ENCODE results near the gene KLHL30. TPM values are rescaled to one million over a fixed set of nuclear protein-coding genes. Genes with fewer than 3 reads are reported as not detected.

The KLHL30 gene, protein sequence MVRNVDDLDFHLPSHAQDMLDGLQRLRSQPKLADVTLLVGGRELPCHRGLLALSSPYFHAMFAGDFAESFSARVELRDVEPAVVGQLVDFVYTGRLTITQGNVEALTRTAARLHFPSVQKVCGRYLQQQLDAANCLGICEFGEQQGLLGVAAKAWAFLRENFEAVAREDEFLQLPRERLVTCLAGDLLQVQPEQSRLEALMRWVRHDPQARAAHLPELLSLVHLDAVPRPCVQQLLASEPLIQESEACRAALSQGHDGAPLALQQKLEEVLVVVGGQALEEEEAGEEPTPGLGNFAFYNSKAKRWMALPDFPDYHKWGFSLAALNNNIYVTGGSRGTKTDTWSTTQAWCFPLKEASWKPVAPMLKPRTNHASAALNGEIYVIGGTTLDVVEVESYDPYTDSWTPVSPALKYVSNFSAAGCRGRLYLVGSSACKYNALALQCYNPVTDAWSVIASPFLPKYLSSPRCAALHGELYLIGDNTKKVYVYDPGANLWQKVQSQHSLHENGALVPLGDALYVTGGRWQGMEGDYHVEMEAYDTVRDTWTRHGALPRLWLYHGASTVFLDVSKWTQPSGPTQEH
- 20.6 TPM for total RNA-seq
- long read RNA-seq, partial matches to known transcripts = 2 of 6 reads
- long read RNA-seq, other reads (novel, unspliced or antisense) = 3 of 6 reads

DNA sequence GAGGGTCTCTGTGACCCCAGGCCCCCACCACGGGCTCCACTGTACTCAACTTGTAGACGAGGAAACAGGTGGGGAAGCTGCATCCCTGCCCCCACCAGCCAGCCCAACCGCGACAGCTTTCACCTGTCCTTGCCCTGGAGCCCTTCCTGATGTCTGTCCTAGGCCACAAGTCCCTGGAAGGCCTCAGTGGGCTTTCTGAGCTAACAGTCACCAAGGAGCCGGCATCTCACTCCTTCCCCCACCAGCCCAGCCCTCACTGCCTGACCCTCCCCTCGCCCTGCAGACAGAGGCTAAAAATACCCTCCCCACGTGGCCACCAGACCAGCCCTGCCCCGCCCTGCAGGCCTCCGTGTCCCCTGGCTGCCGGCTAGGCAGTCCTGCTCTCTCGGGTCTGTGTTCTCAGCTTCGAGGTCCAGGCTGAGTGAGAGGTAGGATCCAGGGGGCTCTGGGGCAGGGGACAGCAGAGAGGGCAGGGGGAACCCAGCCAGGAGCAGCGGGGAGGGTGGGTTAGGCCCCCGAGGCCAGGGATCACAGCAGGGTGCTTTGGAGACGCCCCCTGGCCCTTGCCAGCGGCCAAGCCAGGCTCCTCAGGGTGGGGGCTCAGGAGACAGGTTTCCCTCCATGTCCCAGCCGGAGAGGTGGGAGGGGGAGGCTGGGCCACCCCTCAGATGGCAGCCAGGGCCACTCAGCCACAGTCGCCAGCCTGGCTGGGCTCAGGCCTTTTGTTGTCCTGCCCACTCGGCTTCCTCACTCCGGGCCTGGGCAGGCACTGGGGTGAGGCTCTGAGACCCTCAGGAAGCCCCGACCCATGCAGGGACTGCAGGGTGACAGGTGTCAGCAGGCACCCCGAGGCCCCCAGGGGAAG is at the start of gene KLHL30:
KLHL30 (plus strand) TSS at position 338 of the 865 bp plus-strand sequence. CDS start 2,087 bp downstream, outside the sequence.
- intact Hi-C loops (cut with DNase I) = loop anchor here (1.0 to 10.0 kb wide), 3 partner anchors 78 to 280 kb away; partner anchors contain the start of genes RAMP1 and UBE2F
- DNase-seq (ENCODE audit: missing footprints) (peak; percentile 86), ATAC-seq (peak; percentile 88)

DNA sequence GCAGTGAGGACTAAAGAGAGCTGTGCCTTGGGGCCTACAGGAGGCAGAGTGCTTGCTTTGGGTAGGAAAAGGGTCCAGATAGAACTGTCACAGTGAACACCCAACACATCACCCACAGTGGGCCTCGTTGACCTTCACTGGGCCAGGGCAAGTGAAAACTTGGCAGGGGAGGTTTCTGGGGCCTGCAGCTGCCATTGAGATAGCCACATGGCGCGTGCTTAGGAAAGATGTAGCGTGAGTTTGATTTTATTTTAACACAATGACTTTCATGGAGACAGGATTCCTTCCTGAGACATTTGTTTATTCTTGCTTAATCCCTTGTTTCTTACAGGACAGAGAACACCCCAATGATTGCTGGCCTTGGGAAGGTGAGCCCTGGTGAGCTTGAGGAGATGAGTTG is 47.6 kb upstream of the KLHL30 start:
- DNase-seq (ENCODE audit: missing footprints) (no peak), ATAC-seq (no peak)
- intact Hi-C loops (cut with DNase I) = no loop called here

DNA sequence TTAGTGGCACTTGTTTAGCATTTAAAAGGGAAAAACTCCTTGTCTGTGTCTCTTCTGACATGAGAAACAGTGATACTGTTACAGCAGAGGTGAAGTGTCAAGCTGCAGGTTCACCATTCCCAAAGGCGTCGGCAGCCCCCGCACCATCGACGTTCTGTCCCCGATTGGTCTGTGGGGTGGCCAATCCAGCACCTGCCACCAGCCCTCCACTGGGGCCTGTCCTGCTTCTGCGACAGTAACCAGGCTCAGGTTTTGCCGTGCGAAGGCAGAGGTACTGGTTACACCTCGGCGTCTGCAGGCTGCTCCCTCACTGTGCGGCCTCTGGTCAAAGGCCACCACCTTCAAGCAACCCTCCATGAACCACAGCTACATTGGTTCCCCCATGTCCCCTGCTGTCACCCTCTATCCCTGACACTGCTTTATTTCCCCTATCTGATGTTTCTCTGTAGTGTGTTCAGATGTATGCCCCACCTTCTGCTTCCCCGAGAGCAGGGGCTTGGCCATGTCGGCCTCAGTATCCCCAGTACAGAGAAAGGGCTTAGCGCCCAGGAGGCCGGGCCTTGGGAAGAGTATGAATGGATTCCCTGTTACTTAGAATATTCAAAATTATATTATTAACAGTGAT is 46.9 kb upstream of the KLHL30 start:
- DNase-seq (ENCODE audit: missing footprints) = peak; percentile 37
- no peak for ATAC-seq
- intact Hi-C loops (cut with DNase I) = no loop called here

DNA sequence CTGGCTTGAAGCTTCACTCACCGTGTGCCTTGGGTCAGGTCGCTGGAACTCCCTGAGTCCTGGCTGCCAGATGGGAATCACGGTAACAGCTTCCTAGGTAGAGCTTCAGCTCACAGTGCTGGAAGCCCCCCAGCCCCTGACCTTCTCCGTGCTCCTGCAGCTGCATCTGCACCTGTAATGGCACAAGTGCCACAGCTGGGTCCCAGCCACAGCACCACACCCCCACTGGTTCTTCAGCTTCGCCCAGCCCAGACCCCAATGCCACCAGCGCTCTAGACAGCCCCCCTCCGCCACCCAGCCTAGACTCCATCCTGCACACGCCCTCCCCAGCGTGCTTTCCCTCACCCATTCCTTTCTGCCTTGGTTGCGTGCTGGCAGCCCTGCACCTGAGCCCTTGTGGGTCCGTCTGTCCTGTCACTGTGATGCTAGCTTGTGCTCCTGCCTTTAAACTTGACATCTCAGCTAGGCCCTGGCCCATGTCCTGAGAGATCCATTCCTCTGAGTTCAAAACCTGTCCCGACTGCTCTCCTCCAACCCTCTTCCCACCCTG is 45.9 kb upstream of the KLHL30 start:
- DNase-seq (ENCODE audit: missing footprints) (no peak), ATAC-seq (no peak)
- intact Hi-C loops (cut with DNase I) = no loop called here

DNA sequence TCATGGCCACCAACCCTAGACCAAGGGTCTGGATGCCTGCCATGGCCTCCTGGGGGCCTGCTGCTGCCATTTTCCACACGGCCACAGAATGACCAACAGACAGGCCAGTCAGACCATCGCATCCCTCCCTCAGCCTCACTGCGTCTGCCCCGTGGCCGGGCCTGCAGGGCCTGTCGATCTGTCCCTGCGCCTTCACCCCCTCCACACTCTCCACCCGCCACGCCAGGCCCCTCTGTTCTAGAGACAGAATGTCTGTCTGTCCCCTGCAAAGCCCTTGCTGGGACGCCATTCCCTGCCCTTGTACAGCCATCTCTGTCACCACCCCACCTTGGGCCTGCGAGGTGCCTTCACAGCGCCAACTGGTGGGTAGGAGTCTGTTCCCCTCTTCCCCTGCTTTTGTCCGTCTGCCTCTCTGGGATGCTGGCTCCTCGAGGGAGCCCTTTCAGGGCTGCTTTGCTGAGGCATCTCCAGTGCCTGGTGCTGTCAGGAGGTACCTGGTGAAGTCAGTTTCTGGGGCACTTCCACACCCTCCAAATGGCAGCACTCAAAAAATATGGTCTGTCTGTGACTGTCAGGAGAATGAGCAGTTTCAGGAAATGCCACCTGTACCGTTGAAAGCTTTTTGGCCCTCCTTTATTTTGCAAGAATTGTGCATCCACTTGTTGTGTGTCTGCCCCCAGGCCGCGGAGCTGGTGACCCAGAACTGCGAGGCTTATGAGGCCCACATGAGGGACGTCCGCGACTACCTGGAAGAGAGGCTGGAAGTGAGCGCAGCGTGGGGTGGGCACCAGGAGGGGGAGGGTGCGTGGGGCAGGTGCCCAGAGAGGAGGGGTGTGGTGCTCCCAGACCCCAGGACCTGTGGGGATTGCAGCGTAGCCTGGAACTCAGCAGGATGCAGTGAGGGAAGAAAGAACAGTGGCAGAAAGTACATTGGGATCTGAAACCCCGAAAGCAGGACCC is 45.0 kb upstream of the KLHL30 start:
- peak; percentile 68 for DNase-seq (ENCODE audit: missing footprints)
- intact Hi-C loops (cut with DNase I) = no loop called here
- ATAC-seq = no peak

DNA sequence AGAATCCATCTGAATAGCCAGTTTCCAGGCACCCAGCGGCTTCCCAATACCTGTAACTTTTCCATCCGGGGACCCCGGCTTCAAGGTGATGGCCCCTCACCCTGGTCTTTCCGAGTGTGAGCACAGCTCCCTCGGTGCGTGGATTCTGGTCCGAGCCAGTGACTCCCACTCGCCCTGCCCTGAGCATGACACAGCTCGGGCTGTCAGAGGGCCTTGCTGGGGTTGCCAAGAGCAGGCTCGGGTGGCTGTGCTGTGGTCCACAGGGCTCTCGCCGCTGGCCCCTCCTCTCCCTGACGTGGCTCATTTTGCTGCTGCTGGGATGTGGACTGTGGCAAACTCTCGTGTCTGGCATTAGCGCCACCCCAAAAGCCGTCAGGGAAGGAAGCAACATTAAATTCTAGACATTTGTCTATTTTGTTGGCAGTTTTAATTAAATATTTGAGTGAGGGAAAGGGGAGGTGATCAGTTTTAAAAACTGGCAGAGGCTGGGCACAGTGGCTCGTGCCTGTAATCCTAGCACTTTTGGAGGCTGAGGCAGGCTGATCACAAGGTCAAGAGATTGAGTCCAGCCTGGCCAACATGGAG is 43.9 kb upstream of the KLHL30 start:
- DNase-seq (ENCODE audit: missing footprints) (peak; percentile 45), ATAC-seq (no peak)
- intact Hi-C loops (cut with DNase I) = no loop called here

DNA sequence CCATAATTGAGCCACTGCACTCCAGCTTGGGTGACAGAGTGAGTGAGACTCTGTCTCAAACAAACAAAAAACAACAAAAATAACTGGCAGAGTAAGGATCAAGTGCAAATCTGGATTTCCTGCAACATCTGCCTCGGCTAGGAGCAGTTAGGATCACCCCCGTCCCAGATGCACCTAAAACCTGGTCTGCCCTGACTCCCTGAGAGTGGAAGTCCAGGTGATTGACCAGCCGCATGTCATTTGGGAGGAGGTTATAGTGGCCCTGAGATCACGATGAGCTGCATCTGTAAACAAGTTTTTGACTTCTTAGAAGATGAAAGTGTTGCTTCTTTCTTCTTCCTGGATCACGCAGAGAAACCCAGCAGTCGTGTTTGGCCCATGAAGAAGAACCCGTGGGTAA is 43.3 kb upstream of the KLHL30 start:
- DNase-seq (ENCODE audit: missing footprints) (peak; percentile 26), ATAC-seq (no peak)
- intact Hi-C loops (cut with DNase I) = no loop called here

DNA sequence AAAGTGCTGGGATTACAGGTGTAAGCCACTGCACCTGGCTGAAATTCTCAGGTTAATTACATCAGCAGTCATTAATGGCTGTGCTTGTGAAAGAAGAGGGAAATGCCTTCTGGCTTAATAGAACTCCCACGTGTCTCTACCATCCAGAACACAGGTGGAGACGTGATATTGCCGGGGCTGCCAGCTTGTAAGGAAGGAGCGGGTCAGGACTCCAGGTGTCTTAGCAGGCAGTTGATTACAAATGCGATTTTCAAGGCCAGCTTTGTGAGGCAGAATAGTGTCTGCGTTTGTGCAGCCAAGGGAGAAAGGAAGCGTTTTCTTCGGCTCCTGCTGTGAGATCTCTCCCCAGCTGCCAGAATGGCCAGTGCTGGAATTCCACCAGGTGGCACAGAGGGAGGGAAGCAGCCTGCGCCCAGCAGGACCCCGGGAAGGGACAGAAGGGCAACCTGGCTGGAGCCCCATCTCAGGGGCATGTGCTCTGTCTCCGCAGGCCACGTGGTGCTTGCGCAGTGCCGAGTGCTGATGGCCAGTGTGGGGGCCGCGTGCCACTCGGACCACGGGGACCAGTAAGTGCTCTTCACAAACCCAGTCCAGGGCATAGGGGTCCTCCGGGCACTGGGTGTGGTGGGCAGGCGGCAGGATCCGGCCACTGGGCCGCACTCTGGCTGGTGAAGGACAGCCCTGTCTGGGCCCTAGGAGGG is 42.0 kb upstream of the KLHL30 start:
- no peak for DNase-seq (ENCODE audit: missing footprints)
- no peak for ATAC-seq
- intact Hi-C loops (cut with DNase I) = no loop called here

DNA sequence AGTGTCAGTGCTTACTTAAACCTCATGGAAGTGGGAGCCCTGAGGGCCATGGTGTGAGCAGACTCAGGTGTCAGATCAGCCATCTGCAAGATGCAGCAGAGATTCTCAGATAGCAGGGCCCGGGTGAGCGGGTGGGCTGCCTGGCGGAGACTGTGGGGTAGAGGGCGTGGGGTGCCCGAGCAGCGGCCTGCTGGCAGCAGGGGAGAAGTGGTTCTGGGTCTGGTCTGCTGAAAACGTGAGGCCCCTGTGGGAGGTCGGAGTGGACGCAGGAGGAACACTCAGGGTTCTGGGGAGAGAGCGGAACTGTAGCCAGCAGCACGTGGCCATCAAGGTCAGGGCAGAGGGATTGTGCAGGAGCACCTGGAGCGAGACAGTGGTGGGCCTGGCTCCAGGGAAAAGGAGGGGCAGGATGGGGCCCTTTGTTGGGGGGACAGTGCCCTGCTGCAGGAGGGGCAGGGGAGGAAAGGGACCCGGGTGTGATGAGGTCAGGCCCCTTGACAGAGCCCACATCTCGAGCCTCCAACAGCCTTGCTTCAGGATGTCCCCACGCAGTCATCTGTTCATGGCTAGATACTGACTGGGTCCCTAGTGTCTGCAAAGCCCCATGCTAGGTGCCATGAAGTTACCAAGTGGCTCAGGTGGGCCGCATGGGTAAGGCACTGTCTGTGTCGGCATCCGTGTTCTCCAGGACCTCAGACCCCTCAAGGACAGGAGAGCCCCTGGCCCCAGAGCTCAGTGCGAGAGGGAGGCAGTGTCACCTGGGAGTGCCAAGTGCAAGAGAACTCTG is 41.1 kb upstream of the KLHL30 start:
- DNase-seq (ENCODE audit: missing footprints) (peak; percentile 47), ATAC-seq (no peak)
- intact Hi-C loops (cut with DNase I) = no loop called here

DNA sequence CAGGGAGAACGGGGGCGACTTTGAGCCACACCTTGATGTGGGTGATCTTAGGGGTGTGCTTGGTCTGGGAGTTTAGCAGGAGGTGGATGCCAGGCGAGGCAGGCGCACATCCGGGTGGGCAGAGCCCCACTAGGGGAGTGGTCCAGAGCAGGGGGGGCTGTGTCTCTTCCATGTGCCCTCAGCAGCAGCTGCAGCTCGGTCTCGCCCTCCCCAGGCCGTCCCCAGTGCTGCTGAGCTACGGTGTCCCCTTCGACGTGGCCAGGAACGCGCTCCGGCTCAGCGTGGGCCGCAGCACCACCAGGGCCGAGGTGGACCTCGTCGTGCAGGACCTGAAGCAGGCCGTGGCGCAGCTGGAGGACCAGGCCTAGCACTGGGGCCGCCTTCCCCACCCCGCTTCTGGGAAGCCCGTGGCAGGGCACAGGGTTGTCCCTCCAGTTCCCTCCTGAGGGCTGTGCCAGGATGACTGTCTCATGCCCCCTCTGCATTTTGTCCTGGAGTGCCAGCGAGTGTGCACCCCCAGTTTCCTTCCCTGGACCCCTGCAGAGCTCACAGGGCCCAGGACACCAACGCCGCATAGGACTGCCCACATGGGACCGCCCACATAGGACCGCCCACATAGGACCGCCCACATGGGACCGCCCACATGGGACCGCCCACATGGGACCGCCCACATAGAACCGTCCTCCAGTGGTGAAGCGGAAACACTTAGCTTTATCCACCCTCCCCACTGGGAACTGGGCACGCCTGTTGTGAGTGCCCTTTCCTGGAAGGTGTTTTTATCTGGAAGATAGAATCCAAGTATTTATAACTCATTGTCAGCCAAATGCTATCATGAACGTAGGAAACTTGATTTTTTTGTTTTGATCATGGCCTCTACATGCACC is 40.2 kb upstream of the KLHL30 start:
- peak; percentile 79 for DNase-seq (ENCODE audit: missing footprints)
- ATAC-seq = peak; percentile 82
- intact Hi-C loops (cut with DNase I) = no loop called here

DNA sequence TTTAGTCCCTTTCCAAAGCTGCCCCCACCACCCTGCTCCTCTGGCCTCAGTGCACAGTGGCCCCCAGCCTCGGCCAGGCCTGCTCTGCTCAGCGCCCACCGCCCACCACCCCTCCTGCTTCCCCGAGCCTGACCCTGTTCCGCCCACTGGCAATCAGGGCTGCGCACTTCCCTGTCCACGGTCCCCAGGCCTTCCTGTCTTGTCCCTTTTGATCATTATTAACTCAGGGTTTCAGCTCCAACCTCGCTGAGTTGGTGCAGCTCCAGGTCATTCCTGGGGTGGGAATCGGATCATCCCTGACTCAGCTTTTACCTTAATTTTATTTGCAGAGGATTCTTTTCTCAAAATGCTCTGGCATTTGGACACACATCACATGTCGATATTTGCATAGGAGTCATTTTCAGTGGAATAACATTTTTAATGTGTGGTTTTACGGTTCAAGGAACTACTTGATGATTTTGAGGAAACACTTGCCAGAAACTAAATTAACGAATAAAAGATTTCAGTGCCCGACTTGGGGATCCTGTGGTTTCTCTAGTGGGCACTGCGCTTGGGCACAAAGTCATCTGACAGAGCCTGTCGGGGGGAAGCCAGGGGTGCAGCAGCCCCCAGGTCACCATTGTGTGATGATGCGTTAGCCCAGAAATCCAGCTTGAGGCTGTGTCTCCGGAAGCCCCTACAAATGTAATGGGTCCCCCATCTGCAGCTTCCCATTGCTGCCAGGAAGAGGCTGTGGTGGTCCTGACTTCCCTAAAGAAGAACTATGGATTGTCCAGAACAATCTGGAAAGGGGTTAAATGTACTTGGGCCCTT is 39.4 kb upstream of the KLHL30 start:
- ATAC-seq (no peak), DNase-seq (ENCODE audit: missing footprints) (peak; percentile 42)
- intact Hi-C loops (cut with DNase I) = no loop called here

DNA sequence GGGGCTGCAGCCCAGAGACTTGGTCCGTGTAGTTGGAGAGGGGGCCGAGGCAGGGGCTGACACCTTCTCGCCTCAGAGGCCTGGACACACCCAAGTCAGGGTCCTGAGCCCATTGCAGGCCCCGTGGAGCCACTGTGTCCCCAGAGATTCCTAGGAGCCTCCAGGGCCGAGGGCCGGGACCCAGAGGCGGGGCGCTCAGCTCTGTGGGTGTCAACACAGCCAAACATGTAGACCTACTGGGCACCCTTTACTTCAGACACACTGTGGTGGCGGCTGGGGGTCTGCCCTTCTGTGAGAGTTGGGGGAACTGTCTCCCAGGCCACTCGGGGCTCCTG is 38.8 kb upstream of the KLHL30 start:
- intact Hi-C loops (cut with DNase I) = no loop called here
- ATAC-seq = no peak
- peak; percentile 63 for DNase-seq (ENCODE audit: missing footprints)

DNA sequence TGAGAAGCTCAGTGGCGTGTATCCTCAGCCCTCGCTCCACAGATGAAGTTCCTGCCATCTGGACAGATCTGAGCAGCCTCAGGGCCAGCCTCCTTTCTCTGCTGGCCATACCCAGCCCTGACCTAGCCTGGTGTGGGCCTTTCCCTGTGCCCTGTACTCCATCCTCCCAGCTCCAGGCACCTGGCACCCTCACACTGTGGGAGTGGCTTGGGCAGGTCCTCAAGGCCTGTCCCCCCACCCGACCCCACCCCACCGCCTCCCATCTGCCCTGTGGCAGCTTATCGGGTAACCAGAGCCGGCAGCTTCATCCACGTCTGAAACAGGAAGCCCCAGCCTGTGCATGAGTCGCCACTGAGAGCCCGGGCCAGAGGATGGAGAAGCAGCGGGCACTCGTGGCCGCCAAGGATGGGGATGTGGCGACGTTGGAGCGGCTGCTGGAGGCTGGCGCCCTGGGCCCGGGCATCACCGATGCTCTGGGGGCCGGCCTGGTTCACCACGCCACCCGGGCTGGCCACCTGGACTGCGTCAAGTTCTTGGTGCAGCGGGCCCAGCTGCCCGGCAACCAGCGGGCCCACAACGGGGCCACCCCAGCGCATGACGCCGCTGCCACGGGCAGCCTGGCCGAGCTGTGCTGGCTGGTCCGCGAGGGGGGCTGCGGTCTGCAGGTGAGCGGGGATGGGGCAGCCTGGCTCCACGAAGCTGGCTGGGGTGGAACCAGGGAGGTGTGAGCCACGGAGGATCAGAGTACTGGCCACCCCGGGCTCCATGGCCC is 38.2 kb upstream of the KLHL30 start, which contains the start of gene ESPNL:
ESPNL (plus strand) TSS at position 292 of the 772 bp plus-strand sequence; CDS start at position 372, 80 bp downstream.
- DNase-seq (ENCODE audit: missing footprints) = peak; percentile 64
- no peak for ATAC-seq
- intact Hi-C loops (cut with DNase I) = no loop called here

Measured in Right ventricle myocardium inferior (tissue), 1 donor.